ENCODE results near the gene DYNC1I1.

The DYNC1I1 gene

GRCh38 chr7:96088579-96088978, 316.2 kb downstream of the DYNC1I1 start:
- no peak for TF ChIP-seq CTCF (IDR thresholded peaks at IDR 0.05; ENCODE audit: insufficient read depth, low read length, poor library complexity, severe bottlenecking)
- no peak for DNase-seq (ENCODE audit: extremely low read depth, insufficient read length)
- no peaks in the 10 kb centered on the region; the same call in 1 of the 2 replicates for H3K27me3 ChIP-seq (replicated peaks; ENCODE audit: control insufficient read depth, insufficient read depth, low read length)
- no peaks in the 10 kb centered on the region for H3K36me3 ChIP-seq (ENCODE audit: control insufficient read depth, insufficient read depth, low read length)
- H3K4me3 ChIP-seq (replicated peaks; ENCODE audit: low read depth, low read length) = no peak overlapping the region

- DNase-seq (ENCODE audit: extremely low read depth, insufficient read length) = no peak
- Histone ChIP-seq H3K4me3 (replicated peaks; ENCODE audit: low read depth, low read length) (no peak overlapping the region), H3K36me3 (ENCODE audit: control insufficient read depth, insufficient read depth, low read length) (no peaks in the 10 kb centered on the region), H3K27me3 (replicated peaks; ENCODE audit: control insufficient read depth, insufficient read depth, low read length) (no peaks in the 10 kb centered on the region)
- TF ChIP-seq CTCF (IDR thresholded peaks at IDR 0.05; ENCODE audit: insufficient read depth, low read length, poor library complexity, severe bottlenecking) = no peak
Observed at GRCh38 chr7:96089511-96089910, 317.2 kb downstream of the DYNC1I1 start.

GRCh38 chr7:96090756-96091155, 318.4 kb downstream of the DYNC1I1 start:
- DNase-seq (ENCODE audit: extremely low read depth, insufficient read length) = no peak
- TF ChIP-seq CTCF (IDR thresholded peaks at IDR 0.05; ENCODE audit: insufficient read depth, low read length, poor library complexity, severe bottlenecking) = no peak
- Histone ChIP-seq H3K4me3 (replicated peaks; ENCODE audit: low read depth, low read length) (no peak overlapping the region), H3K36me3 (ENCODE audit: control insufficient read depth, insufficient read depth, low read length) (no peaks in the 10 kb centered on the region), H3K27me3 (replicated peaks; ENCODE audit: control insufficient read depth, insufficient read depth, low read length) (no peaks in the 10 kb centered on the region)

GRCh38 chr7:96093435-96093834, 321.1 kb downstream of the DYNC1I1 start:
- no peak for DNase-seq (ENCODE audit: extremely low read depth, insufficient read length)
- no peaks in the 10 kb centered on the region for H3K27me3 ChIP-seq (replicated peaks; ENCODE audit: control insufficient read depth, insufficient read depth, low read length)
- no peak overlapping the region for H3K4me3 ChIP-seq (replicated peaks; ENCODE audit: low read depth, low read length)
- H3K36me3 ChIP-seq (ENCODE audit: control insufficient read depth, insufficient read depth, low read length) = no peaks in the 10 kb centered on the region
- no peak for TF ChIP-seq CTCF (IDR thresholded peaks at IDR 0.05; ENCODE audit: insufficient read depth, low read length, poor library complexity, severe bottlenecking)

GRCh38 chr7:96097835-96098234, 325.5 kb downstream of the DYNC1I1 start:
- no peak for DNase-seq (ENCODE audit: extremely low read depth, insufficient read length)
- H3K27me3 ChIP-seq (replicated peaks; ENCODE audit: control insufficient read depth, insufficient read depth, low read length) = no peaks in the 10 kb centered on the region
- H3K4me3 ChIP-seq (replicated peaks; ENCODE audit: low read depth, low read length) = no peak overlapping the region
- H3K36me3 ChIP-seq (ENCODE audit: control insufficient read depth, insufficient read depth, low read length) = no peaks in the 10 kb centered on the region
- TF ChIP-seq CTCF (IDR thresholded peaks at IDR 0.05; ENCODE audit: insufficient read depth, low read length, poor library complexity, severe bottlenecking) = no peak

- no peak for DNase-seq (ENCODE audit: extremely low read depth, insufficient read length)
- Histone ChIP-seq H3K27me3 (replicated peaks; ENCODE audit: control insufficient read depth, insufficient read depth, low read length) (no peaks in the 10 kb centered on the region), H3K4me3 (replicated peaks; ENCODE audit: low read depth, low read length) (no peak overlapping the region), H3K36me3 (ENCODE audit: control insufficient read depth, insufficient read depth, low read length) (no peaks in the 10 kb centered on the region)
- TF ChIP-seq CTCF (IDR thresholded peaks at IDR 0.05; ENCODE audit: insufficient read depth, low read length, poor library complexity, severe bottlenecking) = no peak
Observed at GRCh38 chr7:96100737-96101136, 328.4 kb downstream of the DYNC1I1 start.

All from GM06990 (cell line).